Tibial nerve (tissue), 4 donors: ENCODE results near the gene PGAP3.

Source experiments
- EP300 ChIP-seq, 2 donors: sonication (generic); formaldehyde crosslinking; IDR thresholded peaks; one replicate each; pipeline ENCODE4 v1.6.1; 2017; ENCODE audit warnings: antibody characterized with exemption in 2 of 2, mild to moderate bottlenecking in 1 of 2
- POLR2A ChIP-seq, 2 donors: fragments of 450-650 bp; IDR thresholded peaks; one replicate each; pipeline ENCODE4 v1.6.1; 2017; ENCODE audit warnings: antibody characterized with exemption in 2 of 2, mild to moderate bottlenecking in 2 of 2, moderate library complexity in 2 of 2
- TF ChIP-seq, protein P1 (sequence below), 5 experiments: fragments of 200-600 bp in 3 of 5; fragments of 450-650 bp in 2 of 5; sonication (generic) in 3 of 5; IDR thresholded peaks; one replicate each; pipeline ENCODE4 v1.5.1; 2016 to 2019; ENCODE audit warnings: antibody characterized with exemption in 5 of 5, mild to moderate bottlenecking in 3 of 5, moderate library complexity in 2 of 5

DNA sequence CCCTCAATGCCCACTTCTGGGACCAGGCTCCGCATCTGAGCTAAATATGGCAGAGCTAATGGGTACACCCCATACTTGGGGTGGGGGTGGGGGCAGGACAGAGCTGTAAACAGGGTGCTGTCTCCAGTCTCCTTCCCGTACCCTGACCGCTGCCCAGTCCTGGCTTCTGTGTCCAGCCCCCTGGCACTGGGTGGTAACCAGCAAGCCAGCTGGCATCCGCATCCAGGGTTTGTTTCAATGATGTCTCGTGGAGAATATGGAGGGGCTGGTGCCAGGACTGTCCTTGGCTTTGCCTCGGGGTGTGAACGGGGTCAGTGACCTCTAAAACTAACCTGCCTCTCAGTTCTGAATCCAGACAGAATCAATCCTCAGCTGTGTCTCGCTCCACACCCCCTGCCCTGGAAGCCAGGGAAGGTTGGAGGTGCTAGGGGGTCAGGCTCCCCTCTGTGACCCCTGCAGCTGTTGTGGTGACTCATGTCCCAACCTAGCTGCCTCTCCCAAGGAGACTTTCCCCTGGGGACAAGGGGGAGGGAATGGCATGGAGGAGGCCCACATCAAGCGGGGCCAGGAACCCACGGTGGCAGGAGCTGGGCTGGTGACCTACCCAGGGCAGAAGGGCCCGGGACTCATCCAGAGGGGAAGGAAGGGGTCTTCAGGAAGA lies 21.1 kb downstream of the PGAP3 start:
- TF ChIP-seq, protein P1, sequence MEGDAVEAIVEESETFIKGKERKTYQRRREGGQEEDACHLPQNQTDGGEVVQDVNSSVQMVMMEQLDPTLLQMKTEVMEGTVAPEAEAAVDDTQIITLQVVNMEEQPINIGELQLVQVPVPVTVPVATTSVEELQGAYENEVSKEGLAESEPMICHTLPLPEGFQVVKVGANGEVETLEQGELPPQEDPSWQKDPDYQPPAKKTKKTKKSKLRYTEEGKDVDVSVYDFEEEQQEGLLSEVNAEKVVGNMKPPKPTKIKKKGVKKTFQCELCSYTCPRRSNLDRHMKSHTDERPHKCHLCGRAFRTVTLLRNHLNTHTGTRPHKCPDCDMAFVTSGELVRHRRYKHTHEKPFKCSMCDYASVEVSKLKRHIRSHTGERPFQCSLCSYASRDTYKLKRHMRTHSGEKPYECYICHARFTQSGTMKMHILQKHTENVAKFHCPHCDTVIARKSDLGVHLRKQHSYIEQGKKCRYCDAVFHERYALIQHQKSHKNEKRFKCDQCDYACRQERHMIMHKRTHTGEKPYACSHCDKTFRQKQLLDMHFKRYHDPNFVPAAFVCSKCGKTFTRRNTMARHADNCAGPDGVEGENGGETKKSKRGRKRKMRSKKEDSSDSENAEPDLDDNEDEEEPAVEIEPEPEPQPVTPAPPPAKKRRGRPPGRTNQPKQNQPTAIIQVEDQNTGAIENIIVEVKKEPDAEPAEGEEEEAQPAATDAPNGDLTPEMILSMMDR (IDR thresholded peaks at IDR 0.05), result no peak
- TF ChIP-seq POLR2A (IDR thresholded peaks at IDR 0.05), result no peak
- peak in 1 of 2 donors; percentile 19 for TF ChIP-seq EP300 (IDR thresholded peaks at IDR 0.05)
